Measurements from ENCODE around the gene COL6A1. TPM values are rescaled to one million over a fixed set of nuclear protein-coding genes. Genes with fewer than 3 reads are reported as not detected.

Gene COL6A1
- total RNA-seq, 2 experiments from 2014 or later, result not detected

DNA sequence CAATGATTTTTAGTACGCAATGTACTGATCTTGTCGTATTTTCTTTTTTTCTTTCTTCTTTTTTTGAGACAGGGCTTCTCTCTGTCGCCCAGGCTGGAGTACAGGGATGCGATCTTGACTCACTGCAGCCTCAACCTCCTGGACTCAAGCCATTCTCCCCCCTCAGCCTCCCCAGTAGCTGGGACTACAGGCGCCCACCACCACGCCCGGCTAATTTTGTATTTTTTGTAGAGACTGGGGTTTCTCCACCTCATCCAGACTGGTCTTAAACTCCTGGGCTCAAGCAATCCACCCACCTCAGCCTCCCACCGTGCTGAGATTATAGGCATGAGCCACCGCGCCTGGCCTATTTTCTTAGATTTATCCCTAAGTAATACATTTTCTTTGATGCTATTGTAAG, 72.5 kb downstream of the COL6A1 start:
- Histone ChIP-seq H3K27ac (ENCODE audit: low read depth, low read length, poor library complexity, severe bottlenecking) (no peak overlapping the region), H3K79me2 (ENCODE audit: insufficient read depth, low read depth, low read length) (no peaks in the 10 kb centered on the region), H2AFZ (ENCODE audit: low read length) (no peak overlapping the region), H4K20me1 (ENCODE audit: insufficient read depth, low read length) (no peaks in the 10 kb centered on the region), H3K4me3 (ENCODE audit: low read depth, low read length, poor library complexity, severe bottlenecking) (no peak overlapping the region), H3K4me2 (ENCODE audit: low read length) (no peak overlapping the region), H3K9me3 (ENCODE audit: low read length) (no peaks in the 10 kb centered on the region), H3K9me2 (ENCODE audit: insufficient read depth, low read length) (no peaks in the 10 kb centered on the region), H3K4me1 (ENCODE audit: insufficient read depth, low read length, poor library complexity, severe bottlenecking) (no peaks in the 10 kb centered on the region), H3K36me3 (ENCODE audit: insufficient read depth, low read length) (no peaks in the 10 kb centered on the region)
- intact Hi-C loops (cut with micrococcal nuclease; ENCODE audit: unreplicated experiment), result no loop called here
- no peak for DNase-seq (ENCODE audit: low spot score)
- ChIA-PET CTCF (ENCODE audit: unreplicated experiment) (no interaction called here), POLR2A (no interaction called here)
- TF ChIP-seq, protein P1, sequence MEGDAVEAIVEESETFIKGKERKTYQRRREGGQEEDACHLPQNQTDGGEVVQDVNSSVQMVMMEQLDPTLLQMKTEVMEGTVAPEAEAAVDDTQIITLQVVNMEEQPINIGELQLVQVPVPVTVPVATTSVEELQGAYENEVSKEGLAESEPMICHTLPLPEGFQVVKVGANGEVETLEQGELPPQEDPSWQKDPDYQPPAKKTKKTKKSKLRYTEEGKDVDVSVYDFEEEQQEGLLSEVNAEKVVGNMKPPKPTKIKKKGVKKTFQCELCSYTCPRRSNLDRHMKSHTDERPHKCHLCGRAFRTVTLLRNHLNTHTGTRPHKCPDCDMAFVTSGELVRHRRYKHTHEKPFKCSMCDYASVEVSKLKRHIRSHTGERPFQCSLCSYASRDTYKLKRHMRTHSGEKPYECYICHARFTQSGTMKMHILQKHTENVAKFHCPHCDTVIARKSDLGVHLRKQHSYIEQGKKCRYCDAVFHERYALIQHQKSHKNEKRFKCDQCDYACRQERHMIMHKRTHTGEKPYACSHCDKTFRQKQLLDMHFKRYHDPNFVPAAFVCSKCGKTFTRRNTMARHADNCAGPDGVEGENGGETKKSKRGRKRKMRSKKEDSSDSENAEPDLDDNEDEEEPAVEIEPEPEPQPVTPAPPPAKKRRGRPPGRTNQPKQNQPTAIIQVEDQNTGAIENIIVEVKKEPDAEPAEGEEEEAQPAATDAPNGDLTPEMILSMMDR (conservative IDR thresholded peaks at IDR 0.05; ENCODE audit: low read length), result no peak
- no peak for TF ChIP-seq EZH2phosphoT487 (IDR thresholded peaks at IDR 0.05; ENCODE audit: borderline replicate concordance, low read depth, low read length)
- BruUV-seq (replicated peaks), result no TSS peak

DNA sequence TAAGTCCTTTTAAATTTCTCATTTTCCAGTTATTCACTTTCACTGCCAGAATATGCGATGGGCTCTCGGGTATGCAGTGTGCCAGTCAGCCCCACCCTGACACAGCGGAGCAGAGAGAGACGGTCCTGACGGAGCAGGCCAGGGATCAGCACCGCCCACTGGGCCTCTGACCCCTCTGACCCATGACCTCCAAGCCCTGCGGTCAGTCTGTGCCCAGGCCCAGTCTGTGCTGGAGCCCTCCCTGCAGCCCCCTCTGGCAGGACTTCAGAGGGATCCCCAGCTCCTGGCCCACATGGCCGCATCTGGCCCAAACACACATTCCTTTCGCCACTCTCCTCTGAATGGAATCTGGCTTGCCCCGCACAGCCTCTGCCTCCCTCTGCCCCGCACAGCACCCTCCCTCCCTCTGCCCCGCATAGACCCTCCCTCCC, 72.9 kb downstream of the COL6A1 start:
- no TSS peak for BruUV-seq (replicated peaks)
- ChIA-PET CTCF (ENCODE audit: unreplicated experiment) (no interaction called here), POLR2A (no interaction called here)
- Histone ChIP-seq H3K4me3 (ENCODE audit: low read depth, low read length, poor library complexity, severe bottlenecking) (no peak overlapping the region), H3K9me2 (ENCODE audit: insufficient read depth, low read length) (no peaks in the 10 kb centered on the region), H3K27ac (ENCODE audit: low read depth, low read length, poor library complexity, severe bottlenecking) (no peak overlapping the region), H2AFZ (ENCODE audit: low read length) (no peak overlapping the region), H3K4me2 (ENCODE audit: low read length) (no peak overlapping the region), H3K4me1 (ENCODE audit: insufficient read depth, low read length, poor library complexity, severe bottlenecking) (no peaks in the 10 kb centered on the region), H4K20me1 (ENCODE audit: insufficient read depth, low read length) (no peaks in the 10 kb centered on the region), H3K9me3 (ENCODE audit: low read length) (no peaks in the 10 kb centered on the region), H3K36me3 (ENCODE audit: insufficient read depth, low read length) (no peaks in the 10 kb centered on the region), H3K79me2 (ENCODE audit: insufficient read depth, low read depth, low read length) (no peaks in the 10 kb centered on the region)
- no peak for TF ChIP-seq EZH2phosphoT487 (IDR thresholded peaks at IDR 0.05; ENCODE audit: borderline replicate concordance, low read depth, low read length)
- TF ChIP-seq, protein P1 (conservative IDR thresholded peaks at IDR 0.05; ENCODE audit: low read length), result no peak
- intact Hi-C loops (cut with micrococcal nuclease; ENCODE audit: unreplicated experiment), result no loop called here
- DNase-seq (ENCODE audit: low spot score), result no peak

Other genes with a start within 250 kb of the COL6A1 start
- 0.13 TPM in 1 of 2 replicates, not detected in the other for gene COL6A2, start 116.3 kb downstream of the COL6A1 start, total RNA-seq (2014; rRNA removed; shearing (Covaris generic))
- not detected in 2 replicates for gene COL6A2, start 116.3 kb downstream of the COL6A1 start, total RNA-seq (2022)
- 0.06 and 0.21 TPM in 2 replicates for gene FTCD, start 173.8 kb downstream of the COL6A1 start, total RNA-seq (2014; rRNA removed; shearing (Covaris generic))
- gene FTCD, start 173.8 kb downstream of the COL6A1 start, total RNA-seq (2022), result 0.41 and 1.1 TPM in 2 replicates
- gene SPATC1L, start 202.7 kb downstream of the COL6A1 start, total RNA-seq (2014; rRNA removed; shearing (Covaris generic)), result 2.0 and 4.7 TPM in 2 replicates
- 8.3 and 10.4 TPM in 2 replicates for gene SPATC1L, start 202.7 kb downstream of the COL6A1 start, total RNA-seq (2022)
- gene LSS, start 247.0 kb downstream of the COL6A1 start, total RNA-seq (2014; rRNA removed; shearing (Covaris generic)), result 33.9 and 45.4 TPM in 2 replicates
- 97.5 and 137 TPM in 2 replicates for gene LSS, start 247.0 kb downstream of the COL6A1 start, total RNA-seq (2022)